Measurements from ENCODE around the gene GET3.
"Not testable (repeated sequence)": the region's sequence is repeated elsewhere in the genome, so short reads cannot be mapped to it uniquely, and the experiment has no call there.

The GET3 gene

DNA sequence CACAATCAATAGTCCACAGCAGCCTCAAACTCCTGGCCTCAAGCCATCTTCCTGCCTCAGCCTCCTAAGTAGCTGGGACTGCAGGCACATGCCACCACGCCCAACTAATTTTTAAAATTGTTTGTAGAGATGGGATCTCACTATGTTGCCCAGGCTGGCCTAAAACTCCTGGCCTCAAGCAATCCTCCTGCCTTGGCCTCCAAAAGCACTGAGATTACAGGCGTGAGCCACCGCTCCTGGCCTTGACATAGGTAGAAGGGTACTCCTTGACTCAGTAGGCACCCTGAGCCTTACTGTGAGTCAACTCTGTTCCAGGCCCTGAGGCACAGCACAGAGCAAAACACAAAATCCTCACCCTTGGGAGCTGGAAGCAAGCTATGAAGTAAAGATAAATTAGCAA lies 21.4 kb upstream of the GET3 start:
- no peak for DNase-seq (ENCODE audit: low read depth, low spot score)

DNA sequence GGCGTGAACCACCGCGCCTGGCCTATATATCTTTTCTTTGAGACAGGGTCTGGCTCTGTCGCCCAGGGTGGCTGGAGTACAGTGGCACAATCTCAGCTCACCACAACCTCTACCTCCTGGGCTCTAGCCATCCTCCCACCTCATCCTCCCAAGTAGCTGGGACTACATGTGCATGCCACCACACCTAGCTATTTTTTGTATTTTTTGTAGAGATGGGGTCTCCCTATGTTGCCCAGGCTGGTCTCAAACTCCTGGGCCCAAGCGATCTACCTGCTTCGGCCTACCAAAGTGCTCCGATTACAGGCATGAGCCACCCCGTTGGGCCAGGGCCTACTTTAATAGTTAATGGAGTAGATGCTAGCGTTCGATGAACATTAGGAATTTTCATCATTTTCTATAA lies 17.0 kb upstream of the GET3 start:
- no peak for DNase-seq (ENCODE audit: low read depth, low spot score)

DNA sequence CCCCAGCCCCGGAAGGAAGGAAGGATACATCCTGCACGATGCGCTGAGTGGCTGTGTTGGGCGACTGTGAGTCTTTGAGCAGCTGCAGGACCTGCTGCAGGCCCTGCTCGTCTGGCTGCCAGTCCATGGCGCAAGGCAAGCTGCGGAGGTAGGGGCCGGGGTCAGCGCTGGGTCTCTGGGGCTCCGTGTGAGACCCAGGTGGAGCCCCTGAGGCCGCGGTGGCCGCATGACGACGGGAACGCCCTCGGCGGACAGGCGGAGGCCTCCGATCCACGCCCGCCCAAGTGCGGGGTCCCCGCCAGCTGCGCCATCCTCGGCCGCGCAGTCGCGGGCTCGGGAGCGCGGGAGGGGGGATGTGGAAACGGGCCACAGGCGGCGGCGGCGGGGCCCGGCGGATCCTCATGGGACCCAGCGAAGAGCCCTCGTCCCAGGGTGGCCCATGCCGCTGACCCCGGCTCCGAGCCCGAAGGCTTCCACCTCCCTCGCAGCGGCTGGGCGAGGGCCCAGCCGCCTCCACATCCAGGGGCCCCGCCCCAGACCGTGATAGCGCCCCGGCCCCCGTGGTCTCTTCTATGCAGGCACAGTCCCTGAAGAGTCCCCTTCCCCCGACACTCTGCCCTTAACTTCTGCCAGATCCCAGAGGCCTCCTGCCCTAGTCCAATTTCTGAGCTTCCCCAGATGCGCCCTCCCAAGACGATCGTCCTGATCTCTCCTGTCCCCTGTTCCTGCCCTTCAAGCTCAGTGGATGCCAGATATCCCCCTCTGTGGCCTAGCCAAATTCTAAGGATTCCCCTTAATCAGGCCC lies 16.2 kb upstream of the GET3 start:
- DNase-seq (ENCODE audit: low read depth, low spot score), result peak; percentile 27

DNA sequence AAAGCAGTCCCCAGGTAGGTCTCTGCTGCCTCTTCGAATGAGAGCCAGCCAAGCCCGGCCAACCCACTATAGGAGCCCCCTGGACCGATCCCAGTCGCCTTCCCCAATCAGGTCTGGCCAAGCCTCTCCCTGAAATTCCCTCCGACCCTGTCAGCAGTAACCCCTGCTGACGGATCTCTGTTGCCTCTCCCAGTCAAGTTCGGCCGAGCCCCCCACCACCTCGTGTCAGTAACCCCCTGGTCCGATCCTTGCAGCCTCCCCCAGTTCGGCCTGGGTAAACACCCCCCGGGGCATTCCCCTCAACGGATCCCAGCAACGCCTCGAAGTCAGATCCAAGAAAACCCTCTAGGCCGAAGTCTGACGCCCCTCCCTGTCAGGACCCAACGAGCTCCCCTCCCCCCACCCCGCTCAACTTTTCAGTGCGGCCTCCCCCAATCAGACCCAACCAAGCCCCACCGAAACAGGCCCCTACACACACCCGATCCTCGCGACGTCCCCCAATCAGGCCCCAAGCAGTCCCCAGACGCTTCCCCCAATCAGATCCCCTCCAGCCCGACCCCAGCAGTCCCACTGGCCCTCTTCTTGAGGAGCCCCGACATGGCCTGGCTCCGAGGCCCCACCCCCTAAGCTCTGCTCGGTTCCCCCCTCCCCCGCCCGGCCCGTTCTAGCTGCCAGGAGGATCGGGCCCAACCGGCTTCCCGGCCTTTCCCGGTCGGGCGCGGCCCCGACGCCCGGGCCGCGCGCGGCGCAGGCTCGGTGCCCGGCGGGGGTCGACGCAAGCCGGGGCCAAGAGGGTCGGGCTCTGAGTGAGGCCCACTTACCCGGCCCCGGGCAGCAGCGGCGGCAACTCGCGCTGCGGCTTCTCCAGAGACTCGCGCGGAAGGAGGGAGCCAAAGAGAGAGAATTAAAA lies 15.4 kb upstream of the GET3 start:
- DNase-seq (ENCODE audit: low read depth, low spot score), result peak; percentile 66

DNA sequence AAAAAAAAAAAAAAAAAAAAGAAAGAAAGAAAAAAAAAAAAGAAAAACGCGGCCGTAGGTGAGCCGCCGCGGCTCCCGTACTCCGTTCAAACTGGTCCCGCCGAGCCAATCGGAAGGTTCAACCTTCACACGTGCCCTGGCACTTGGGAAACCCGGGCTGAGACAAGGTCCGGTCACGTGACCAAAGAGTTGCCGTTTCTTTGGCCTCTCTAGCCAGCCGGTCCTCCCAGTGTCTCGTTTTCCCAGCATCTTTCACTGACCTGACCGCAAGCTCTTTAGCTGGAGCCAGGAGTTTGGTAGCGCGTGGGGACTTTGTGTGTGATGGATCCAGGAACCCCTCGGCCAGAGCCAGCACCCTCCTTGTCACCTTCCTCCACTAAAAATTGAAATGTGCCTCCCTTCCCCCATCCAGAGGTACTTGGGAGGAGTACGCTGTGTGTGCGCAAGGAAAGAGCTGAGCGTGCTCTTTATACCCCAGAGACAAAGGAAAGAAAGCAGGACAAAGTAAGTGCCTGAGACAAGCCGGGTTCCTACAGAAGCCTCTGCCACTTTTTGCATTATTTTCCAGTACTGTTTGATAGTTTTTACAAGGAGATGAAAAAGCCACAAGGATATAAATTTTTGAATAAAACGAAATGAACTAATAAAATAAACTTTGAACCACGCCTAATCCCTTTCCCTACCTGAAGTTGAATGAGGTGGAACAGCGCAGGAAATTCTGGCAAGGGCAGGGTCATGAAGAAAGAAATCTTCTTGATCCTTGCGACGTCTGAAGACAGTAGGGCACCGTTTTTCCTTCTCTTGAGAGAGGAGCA lies 14.5 kb upstream of the GET3 start:
- DNase-seq (ENCODE audit: low read depth, low spot score), result peak; percentile 98

DNA sequence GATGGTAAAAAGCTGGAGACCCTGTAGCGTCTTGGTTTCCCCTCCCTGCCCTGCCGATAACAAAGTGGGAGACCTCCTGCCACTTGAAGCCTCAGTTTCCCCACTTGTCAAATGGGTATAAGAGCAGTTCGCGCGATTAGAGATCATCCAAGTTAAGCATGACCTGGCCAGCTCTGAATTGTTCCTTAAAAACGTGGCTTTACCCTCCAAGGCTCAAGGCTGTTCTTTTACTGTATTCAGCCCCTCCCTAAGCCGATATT lies 14.0 kb upstream of the GET3 start:
- DNase-seq (ENCODE audit: low read depth, low spot score), result no peak

DNA sequence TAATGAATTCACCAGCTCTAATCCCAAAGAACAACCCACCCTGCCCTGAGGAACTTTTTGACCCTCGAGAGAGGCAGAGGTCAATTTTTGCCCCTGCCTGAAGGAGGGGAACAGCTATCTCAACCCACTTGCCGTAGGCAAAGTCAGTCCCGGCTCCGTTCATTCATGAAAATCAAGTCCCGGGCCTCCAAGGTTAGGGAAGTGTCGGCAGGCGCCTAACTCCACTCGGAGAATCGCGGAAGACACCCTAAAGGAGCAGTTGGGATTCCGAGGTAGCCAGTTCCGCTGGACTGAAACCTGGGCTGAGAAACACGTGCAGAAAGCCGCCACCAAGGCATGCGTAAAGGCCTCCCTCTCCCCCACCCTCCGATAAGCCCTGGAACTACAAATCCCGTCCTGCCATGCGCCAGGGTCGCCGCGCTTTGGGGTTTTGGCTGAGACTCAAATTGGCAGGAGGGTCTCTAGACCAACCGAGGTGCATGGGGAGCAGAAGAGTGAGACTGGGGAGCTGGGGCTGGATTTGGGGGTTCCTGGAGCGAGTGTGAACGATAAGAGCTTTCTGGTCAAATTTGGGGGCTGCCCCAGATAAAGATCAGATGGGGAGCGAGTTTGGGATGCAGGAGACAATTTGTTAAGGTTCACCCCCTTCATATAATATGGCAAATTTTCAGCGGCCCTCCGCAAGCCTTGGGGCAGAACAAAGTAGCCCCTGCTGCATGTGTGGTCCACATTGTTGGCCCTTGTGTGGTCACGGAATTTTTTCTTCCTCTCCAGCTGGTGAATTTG lies 13.5 kb upstream of the GET3 start, which contains the start of gene TNPO2:
Gene TNPO2 (minus strand): TSS at position 292 of the 786 bp plus-strand sequence. CDS start 2,955 bp downstream, outside the sequence.
- DNase-seq (ENCODE audit: low read depth, low spot score), result peak; percentile 89

DNA sequence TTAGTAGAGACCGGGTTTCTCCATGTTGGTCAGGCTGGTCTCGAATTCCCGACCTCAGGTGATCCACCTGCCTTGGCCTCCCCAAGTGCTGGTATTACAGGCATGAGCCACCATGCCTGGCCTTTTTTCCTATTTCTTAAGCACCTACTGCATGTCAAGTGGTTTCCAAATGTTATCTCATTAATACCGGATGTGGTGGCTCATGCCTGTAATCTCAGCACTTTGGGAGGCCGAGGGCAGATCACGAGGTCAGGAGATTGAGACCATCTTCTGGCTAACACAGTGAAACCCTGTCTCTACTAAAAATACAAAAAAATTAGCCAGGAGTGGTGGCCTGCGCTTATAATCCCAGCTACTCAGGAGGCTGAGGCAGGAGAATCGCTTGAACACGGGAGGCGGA lies 11.7 kb upstream of the GET3 start:
- DNase-seq (ENCODE audit: low read depth, low spot score), result not testable (repeated sequence)

DNA sequence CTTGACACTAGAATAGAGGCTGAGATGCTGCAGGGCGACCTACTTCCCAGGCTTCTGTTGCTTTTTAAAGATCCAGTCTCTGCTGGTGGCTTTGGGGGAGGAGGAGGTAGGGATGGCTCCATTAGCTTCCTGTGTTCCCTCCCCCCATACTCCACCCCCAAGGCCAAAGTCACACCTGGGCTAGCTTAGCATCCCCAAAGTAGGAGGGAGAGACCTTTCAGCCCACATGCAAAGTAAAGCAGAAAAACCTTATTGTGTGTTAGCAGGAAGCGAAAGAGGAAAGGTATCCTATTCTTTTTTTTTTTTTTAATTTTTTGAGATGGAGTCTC lies 10.3 kb upstream of the GET3 start:
- DNase-seq (ENCODE audit: low read depth, low spot score), result no peak

DNA sequence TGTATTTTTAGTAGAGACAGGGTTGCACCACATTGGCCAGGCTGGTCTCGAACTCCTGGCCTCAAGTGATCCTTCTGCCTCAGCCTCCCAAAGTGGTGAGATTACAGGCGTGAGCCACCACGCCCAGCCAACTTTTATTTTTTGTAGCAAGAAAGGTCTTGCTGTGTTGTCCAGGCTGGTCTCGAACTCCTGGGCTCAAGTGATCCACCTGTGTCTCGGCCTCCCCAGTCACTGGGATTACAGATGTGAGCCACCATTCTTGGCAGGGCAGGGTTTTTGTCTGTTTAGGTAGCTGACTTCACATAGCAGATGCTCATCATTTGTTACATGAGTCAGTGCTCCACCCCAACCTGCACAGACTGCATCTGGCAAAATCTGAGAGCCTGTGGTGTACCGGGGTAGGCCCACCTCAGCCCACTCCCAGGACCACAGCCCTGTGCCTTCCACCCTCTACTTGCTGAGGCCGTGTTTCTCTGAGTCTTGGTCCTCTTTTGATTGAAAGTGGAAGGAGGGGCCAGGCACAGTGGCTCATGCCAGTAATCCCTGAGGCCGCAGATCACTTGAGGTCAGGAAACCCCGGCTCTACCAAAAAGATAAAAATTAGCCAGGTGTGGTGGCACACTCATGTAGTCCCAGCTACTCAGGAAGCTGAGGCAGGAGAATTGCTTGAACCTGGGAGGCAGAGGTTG lies 9.4 kb upstream of the GET3 start:
- DNase-seq (ENCODE audit: low read depth, low spot score), result no peak

DNA sequence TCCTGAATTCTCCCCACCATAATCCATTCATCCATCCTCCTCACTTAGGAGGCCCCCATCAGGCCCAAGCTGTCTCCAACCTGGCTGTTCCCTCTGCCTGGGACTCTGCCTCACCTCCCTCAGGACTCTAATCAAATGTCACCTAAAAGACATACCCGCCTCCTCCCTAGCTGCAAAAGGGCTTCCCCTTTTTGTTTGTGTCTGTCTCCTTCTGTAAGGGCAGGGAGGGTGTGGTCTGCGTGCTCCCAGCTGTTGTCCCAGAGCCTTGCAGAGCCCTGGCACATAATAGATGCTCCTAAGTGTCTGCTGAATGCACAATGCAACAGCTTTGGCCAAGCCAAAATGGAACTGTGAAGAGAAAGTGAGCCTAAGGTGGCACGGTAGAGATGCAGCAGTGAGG lies 7.2 kb upstream of the GET3 start:
- DNase-seq (ENCODE audit: low read depth, low spot score), result no peak

DNA sequence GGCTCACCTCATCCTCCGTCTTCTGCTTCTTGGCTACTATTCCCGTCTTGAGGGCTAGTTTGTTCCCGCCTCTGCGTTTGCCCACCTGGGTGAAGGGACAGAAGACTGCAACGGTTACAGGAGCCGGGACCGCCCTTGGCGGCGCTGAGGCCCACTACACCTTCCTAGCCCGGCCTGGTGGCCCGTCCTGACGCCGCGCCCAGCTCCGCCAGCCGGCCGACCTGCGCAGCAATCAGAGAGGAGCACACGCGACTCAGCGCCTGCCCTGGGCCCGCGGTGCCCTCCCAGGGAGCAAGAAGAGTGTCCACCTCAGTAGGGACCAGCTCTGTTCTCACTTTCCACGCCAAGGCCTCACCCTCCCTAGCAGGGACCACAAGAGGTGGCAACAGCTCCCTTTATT lies 6.0 kb upstream of the GET3 start:
- DNase-seq (ENCODE audit: low read depth, low spot score), result no peak

DNA sequence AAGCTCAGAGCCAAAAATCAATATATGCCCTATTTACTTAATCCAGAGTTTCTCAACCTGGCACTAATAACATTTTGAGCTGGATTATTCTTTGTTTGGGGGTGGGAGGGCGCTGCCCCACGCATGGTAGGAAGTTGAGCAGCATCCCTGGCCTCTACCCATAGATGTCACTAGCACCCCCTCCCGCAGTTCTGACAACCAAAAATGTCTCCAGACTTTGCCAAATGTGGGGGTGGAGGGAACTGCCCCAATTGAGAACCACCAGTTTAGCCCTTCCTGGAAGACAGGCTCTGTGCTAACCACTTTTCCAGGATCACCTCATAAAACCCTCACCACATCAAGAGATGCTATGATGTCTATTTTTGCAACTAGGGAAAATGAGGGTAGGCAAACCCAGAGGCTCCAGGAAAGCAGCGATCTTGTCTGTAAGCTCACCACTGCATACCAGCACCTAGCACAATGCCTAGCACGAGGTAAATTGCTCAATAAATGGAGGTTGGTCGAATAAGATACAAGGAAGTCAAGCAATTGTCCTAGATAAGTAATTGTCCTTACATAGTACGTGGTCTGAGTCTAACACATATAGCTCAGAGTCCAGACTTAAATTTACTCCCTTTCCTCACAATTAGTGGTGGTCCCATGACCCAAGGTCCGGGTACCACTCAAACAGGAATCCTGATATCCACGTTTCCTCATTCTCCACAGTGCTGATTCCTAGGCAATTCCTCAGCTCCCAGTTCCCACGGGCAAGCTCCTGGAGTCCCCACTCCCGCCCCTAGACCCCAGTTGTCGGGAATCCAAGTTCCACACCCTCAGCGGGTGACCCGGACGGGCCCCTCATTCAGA lies 3.7 kb upstream of the GET3 start:
- peak; percentile 34 for DNase-seq (ENCODE audit: low read depth, low spot score)

DNA sequence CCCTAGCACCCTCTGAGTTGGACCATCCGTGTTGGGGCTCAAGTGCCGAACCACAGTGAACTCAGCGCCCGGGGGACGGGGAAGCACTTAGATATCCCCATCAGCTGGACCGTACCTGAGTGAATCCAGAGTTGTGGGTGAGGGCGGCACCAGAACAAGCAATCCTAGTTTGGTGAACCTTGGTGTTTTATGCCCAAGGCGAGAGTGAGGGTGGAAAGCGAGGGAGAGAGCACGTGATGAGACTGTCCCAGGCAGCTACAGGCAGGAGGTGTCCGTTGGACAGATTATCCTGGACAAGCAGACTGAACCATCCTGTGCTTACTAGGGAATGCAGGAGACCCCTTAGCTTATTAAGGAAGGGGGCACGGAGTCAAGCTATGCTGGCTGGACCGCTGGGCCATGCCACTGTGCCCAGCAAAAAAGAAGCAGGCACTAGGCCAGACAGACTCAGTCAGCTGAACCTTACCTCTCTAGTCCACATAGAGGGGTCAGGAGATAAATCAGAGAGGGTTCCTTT lies 596 bp downstream of the GET3 start:
- DNase-seq (ENCODE audit: low read depth, low spot score), result no peak

DNA sequence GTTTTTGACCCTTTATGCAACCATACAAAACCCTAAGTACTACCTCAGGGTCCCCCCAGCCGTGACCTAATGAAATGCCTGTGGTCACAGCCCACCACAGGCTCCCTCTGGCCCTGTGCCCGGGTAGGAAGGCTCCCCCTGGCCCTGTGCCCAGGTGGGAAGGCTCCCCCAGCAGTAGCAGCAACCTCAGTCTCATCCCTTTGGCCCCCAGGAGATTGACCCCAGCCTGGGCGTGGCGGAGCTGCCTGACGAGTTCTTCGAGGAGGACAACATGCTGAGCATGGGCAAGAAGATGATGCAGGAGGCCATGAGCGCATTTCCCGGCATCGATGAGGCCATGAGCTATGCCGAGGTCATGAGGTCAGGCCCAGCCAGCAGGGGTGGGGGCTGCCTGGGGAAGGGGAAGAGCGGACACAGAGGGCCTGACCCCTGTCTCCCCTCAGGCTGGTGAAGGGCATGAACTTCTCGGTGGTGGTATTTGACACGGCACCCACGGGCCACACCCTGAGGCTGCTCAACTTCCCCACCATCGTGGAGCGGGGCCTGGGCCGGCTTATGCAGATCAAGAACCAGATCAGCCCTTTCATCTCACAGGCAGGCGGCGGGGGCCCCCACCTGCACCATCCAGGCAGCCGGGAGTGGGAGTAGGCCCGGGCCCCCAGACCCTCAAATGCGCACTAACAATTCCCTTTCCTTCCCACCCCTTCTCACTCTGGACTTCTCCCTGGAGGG lies 8.0 kb downstream of the GET3 start:
- peak; percentile 39 for DNase-seq (ENCODE audit: low read depth, low spot score)

DNA sequence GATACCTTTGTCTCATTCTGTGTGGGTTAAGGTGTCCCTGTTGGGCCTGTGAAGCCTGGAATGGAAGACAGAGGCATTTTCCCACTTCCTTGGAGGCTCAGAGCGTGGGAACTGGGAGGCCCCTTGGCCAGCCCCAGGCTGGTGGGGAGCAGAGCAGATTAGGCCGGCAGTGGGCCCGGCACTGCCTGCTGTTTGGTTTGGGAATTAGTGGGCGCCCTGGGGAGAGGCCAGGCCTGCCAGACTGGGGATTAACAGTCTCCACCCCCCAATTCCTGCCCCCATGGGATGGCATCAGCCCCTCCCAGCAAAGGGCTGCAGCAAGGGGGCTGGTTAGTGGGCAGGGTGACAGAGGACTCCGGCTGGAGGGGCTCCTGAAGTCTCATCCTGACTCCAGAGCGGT lies 11.2 kb downstream of the GET3 start:
- DNase-seq (ENCODE audit: low read depth, low spot score), result no peak

DNA sequence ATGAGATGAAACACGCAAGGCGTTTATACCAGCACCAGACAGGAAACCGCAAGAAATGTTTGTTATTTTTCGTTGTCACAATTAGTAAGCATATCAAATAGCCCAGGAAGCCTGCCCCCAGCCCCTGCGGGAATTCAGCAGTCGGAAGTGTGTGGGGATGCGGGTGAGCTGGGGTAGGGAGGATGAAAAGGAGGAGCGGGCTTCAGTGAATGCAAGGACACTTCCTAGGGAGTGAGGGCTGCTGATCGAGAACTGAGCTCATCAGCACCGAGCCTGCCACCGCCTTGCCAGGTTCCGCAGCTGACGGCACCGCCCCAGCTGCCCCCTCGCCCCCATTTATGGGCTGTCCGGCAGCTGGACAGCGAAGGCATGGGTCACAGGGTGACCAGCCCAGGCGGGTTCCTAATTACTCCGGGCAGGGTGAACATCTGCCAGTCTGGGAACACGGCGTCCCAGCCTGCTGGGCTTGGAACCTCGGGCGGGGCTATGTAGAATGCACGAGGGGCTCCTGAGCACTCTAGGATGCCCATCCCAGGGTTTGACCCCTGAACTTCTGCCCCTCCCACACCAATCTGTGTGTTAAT lies 12.7 kb downstream of the GET3 start:
- DNase-seq (ENCODE audit: low read depth, low spot score), result no peak

DNA sequence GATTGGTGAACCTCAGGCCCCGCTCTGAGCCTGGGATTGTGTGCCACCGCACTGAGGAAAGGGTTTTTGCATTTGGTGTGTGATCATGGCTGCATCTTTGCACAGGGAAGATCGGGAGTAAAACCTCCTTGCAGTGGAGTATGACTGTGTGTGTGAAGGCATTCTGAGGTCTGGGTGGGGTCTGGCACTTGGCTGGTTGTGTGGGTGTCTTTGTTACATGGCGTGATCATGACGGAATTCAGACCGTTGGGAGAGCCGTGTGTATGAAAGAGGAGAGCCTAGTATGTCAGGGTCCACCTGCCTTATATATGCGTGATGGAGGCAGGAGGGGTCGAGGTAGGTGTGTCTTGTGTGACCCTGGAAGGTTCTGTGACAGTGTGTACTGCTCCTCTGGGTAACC lies 13.6 kb downstream of the GET3 start:
- DNase-seq (ENCODE audit: low read depth, low spot score), result no peak

DNA sequence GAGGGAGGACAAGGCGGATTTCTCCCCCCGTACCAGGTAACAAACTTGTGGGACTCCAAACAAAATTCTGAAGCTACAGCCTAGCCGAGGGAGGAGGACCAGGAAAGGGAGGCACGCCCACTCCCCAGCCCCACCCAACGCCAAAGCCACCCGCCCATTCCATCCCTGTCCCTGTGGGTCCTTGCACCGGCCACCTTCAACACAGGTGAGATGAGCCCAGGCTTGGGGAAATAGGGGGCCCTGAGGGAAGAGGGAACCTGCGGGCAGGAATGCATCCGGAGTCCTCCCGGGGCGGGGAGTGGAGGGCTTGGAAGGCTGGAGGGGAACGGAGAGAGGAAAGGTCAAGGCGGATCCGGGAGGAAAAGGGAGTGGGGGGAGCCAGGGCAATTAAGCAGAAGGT lies 14.3 kb downstream of the GET3 start, which contains the start of gene BEST2:
Gene BEST2 (plus strand): TSS at position 157 of the 400 bp plus-strand sequence. CDS start 802 bp downstream, outside the sequence.
- DNase-seq (ENCODE audit: low read depth, low spot score), result no peak
